HG03520 (cell line): ENCODE data around the gene SCG3.

ENCODE experiments used
- ATAC-seq: cut with Tn5 transposase; IDR thresholded peaks from one replicate; pipeline ENCODE4 v1.9.1; 2021; ENCODE audit warnings: mild to moderate bottlenecking, moderate library complexity; ENCODE audit not compliant: unreplicated experiment

Gene SCG3

GRCh38 chr15:51726302-51727073 lies 45.2 kb downstream of the SCG3 start:
- peak; percentile 82 for ATAC-seq

- no peak for ATAC-seq
Measured at GRCh38 chr15:51727141-51727897, 46.0 kb downstream of the SCG3 start.

- ATAC-seq, result peak; percentile 57
Measured at GRCh38 chr15:51731549-51732267, 50.4 kb downstream of the SCG3 start.

- no peak for ATAC-seq
Measured at GRCh38 chr15:51732646-51733045, 51.3 kb downstream of the SCG3 start.

- no peak for ATAC-seq
Measured at GRCh38 chr15:51735228-51736010, 54.1 kb downstream of the SCG3 start.

- no peak for ATAC-seq
Measured at GRCh38 chr15:51736069-51736468, 54.8 kb downstream of the SCG3 start.

GRCh38 chr15:51736751-51737521 lies 55.6 kb downstream of the SCG3 start:
- ATAC-seq, result peak; percentile 18

GRCh38 chr15:51737522-51738305 lies 56.4 kb downstream of the SCG3 start, which contains the start of gene LYSMD2:
Gene LYSMD2, minus strand, starts transcription at chr15:51737655. Its CDS starts 33 bp downstream, at chr15:51737622.
- ATAC-seq, result peak; percentile 46

GRCh38 chr15:51738553-51738952 lies 57.2 kb downstream of the SCG3 start:
- ATAC-seq, result no peak

- ATAC-seq, result no peak
Measured at GRCh38 chr15:51739061-51739712, 57.9 kb downstream of the SCG3 start.

- no peak for ATAC-seq
Measured at GRCh38 chr15:51749307-51749706, 68.0 kb downstream of the SCG3 start.

GRCh38 chr15:51750186-51750585 lies 68.9 kb downstream of the SCG3 start:
- no peak for ATAC-seq

GRCh38 chr15:51750792-51751696 lies 69.7 kb downstream of the SCG3 start, which contains the start of gene TMOD2:
Gene TMOD2, plus strand, starts transcription at chr15:51751597. Its CDS starts 14,845 bp downstream, at chr15:51766442.
- peak; percentile 62 for ATAC-seq

- ATAC-seq, result peak; percentile 41
Measured at GRCh38 chr15:51751697-51752683, 70.7 kb downstream of the SCG3 start.

- ATAC-seq, result no peak
Measured at GRCh38 chr15:51752888-51753287, 71.6 kb downstream of the SCG3 start.

- ATAC-seq, result no peak
Measured at GRCh38 chr15:51754267-51754666, 73.0 kb downstream of the SCG3 start.
